HG03520 (cell line): ENCODE measurements around the gene CTNND2.

Experiments
- ATAC-seq: cut with Tn5 transposase; IDR thresholded peaks from one replicate; pipeline ENCODE4 v1.9.1; 2021; ENCODE audit warnings: mild to moderate bottlenecking, moderate library complexity; ENCODE audit not compliant: unreplicated experiment

The CTNND2 gene

DNA sequence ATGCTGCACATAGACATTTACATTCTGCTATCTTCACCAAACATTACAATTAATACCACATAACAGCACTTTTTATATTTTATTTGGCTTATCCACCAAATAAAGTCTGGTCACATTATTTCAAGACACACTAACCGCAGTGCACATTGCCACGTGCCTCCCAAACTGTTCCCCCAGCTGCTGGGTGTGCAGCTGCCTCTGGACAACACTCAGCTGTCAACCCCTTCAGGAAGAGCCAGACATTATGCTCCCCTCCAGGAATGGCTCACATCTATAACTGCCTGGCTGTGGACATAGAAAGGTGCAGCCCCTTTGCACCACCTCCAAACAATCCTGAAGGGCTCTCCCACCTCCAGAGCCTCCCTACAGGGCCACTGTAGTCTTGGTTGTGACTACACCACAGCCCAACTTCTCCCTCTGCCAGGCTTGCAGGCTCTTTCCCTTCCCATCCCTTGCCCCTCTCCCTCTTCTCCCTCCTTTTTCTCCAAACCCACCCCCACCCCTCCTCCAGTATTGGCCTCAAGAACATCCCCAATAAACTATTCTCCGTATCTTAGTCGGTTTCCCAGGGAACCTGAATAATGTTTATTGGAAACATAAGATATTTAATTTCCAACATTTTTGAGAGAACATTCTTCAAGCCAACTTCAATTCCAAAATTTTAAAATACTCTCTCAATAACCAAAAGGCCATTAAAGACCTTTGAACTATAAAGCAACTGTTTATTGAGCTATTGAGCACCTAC lies 372.3 kb downstream of the CTNND2 start:
- no peak for ATAC-seq

DNA sequence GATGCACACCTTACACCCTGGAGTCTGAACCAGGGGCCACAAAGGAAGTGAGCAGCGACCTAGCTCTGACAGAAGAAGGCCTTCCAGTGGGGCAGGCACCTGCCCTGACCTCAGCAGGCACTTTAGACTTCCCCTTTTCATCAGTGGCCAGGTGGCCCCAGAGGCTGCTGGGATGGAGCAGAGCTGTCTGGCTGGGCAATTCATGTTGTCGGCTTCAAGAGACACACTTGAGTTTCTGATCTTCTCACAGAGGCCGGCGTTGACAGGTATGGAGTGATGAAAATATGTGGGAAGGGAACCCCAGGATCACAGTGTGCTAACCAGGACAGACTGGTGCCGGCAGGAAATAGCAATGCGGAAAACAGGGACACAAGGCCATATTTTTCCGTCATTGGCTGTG lies 375.5 kb downstream of the CTNND2 start:
- ATAC-seq: no peak

DNA sequence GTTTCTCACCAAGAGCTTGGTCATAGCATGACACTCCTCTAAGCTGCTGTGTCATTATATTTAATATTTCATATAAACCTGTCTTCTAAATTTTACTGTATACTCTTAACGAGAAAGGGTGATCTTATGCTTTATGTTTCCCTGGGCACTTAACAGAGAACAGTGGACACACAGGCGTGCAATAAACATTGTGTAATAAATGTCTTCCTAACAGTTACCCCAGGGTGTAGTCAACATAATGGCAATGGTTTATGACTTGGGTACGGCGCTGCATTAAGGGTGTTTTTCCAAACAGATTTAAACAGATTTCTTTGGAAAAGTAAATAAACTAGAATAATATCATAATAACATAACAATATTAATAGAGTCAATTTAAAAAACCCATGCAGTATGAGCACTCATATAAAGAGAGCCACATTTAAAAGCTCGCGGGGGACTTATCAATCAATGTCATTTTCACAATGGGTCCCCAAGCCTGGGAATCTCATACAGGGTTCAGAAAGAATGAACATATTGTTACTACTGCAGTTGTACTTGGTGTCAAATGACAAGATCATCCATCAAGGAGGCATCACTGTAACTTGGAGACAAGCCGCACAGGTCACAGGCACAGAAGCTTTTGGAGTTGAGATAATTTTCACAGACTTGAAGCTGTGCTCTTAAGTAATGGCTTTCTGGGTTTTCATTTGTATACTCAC lies 376.4 kb downstream of the CTNND2 start:
- ATAC-seq: no peak

DNA sequence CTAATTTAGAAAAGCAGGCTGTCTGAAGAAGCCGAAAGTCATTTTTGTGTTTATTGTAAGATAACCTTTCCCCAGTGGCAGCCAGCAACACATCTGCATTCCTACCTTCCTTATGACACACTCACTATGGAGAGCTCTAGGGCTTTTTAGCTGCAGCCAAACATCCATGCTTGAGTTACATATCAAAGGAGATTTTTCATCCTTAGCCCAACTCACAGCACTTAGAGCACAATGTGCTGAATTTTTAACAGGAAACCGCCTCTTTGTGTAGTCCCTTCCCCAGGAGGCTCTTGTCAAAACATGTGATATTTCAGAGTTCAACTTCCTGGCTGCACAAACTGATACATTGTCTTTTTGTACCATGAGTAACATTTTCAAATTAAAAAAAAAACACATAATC lies 379.2 kb downstream of the CTNND2 start:
- ATAC-seq: no peak

DNA sequence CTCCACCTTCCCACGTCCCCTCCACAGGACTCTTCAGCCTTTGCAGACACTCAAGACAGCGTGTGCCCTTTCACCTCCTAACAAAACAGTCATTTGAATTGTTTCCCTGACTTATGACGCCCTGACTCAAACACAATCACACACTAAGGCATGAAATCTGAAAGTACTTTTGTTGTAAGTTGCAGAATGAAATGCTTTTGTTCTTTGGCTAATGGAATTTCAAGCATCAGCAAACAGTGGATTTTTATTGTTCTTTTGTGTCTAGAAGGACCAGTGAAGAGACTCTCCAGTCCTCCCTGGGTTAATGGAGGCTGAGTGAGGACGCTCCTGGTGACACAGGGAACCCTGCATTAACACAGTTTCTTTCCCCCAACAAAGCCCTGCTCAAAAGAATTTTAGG lies 380.1 kb downstream of the CTNND2 start:
- no peak for ATAC-seq

DNA sequence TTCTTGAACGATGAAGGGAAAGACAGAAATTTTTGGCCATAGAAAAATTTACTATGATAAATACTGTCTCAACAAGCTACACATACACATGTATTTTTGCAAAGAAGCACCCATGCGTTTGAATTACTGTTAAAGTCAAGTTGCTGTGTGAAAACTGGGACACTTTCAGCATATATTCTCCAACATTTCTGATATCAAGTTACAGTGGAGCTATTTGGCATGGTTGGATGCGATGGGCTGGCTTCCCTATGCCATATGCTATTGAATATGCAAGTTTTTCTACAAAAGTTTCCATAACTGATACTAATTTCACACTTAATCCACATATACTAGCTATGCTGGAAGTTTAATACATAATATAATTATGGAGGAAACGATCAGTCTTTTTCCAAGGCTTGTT lies 381.4 kb downstream of the CTNND2 start:
- ATAC-seq: no peak

DNA sequence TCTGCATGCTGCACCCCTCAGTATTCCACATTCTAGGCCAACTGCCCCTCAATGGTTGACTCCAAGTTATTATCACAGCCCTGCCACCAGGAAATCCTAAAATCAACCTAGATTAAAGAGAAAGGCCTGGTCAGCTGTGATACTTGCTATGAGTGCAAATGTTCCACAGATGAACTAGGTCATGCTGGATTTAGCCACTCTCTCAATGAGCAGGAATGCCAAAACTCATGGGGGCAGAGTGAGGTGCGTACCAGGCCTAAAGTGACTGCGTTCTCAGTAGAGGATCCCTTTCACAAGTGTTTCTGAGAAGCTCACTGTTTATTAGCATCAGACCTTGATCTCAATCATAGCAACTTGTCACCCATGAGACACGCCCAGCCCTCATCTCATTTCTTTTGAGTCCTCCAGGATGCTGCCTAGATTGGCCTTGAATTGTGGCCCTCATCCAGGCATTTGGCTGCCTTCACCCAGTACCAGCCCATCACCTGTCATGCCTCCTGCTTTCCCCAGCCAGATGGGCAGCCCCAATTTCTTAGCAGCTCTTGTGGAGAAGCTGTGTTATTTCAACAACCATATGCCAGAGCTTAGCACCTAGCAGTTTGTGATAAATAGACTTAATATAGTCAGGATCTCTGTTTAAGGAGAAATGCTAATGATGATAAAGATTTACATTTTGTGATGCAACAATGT lies 383.9 kb downstream of the CTNND2 start:
- no peak for ATAC-seq

DNA sequence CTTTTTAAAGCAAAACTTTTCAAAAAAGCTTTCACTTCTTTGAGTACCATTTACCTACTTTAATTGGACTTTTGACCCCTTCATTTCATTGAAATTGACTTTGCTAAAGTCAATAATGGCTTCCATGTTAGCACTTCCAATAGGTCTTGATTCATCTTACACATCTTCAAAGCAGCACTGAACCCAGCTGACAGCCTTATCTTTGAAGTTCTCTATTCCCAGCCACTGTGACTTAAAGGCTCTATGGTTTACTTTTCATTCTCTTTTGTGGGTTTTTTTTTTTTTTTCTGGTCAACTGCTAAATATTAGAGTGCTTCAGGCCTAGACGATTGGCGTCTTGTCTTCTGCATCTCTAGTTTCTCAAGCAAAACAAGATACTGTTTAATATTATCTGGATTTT lies 385.0 kb downstream of the CTNND2 start:
- no peak for ATAC-seq

DNA sequence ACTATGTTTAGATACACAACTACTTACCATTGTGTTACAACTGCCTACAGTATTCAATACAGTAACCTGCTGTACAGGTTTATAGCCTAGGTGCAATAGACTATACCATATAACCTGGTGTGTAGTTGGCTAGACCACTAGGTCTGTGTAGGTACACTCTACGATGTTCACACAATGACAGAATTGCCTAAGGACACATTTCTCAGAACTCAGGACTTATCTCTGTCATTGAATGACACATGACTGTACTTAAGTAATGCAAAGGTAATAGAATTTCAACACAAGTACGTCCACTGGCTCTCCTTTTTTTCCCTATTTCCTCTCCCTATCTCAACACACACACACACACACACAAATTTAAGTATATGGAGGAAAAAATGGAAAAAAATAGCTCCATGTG lies 385.6 kb downstream of the CTNND2 start:
- ATAC-seq: no peak

DNA sequence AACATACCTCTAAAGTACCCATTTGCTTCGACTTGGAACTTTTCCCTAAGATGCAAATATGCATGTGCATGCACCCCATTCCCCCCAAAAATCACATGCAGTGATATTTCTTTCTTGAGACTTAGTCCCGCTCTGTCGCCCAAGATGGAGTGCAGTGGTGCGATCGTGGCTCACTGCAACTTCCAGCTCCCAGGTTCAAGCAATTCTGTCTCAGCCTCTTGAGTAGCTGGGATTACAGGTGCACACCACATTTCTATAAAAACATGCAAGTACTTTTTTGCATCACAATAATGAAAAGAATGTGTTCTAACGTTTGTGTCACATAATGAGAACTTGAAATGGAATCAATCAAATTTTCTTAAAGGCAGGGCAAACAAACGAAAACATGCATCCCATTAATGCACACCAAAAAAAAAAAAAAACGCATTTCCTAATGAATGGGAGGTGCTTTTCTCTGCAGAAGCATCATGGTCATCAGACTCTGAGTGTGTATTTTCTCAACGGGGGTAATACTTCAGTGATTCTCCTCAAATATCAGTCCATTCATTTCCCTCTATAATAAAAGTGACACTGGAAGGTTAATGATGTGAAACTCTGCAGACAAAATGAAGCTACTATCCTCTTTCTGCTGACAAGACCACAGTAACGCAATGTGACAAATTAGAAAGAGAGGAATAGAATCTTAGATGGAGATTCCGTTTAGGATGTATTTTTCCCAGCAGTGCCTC lies 389.4 kb downstream of the CTNND2 start:
- ATAC-seq: no peak

DNA sequence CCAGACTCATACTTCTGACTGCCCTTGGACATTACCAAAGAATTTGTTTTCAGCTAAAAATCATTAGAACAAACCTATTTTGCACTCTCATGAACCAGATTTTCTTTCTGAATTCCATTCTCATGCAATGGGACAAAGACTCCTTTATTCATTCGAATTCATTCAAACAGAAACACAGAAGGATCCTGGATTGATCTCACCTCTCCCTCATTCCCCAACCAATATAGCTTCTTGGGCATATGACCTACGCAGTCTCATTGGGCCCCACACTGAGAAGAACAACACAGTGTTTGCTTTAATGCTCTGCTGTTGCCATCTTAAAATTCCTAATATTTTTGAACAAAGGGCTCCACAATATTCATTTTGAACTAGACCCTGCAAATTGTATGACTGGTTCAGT lies 392.4 kb downstream of the CTNND2 start:
- no peak for ATAC-seq

DNA sequence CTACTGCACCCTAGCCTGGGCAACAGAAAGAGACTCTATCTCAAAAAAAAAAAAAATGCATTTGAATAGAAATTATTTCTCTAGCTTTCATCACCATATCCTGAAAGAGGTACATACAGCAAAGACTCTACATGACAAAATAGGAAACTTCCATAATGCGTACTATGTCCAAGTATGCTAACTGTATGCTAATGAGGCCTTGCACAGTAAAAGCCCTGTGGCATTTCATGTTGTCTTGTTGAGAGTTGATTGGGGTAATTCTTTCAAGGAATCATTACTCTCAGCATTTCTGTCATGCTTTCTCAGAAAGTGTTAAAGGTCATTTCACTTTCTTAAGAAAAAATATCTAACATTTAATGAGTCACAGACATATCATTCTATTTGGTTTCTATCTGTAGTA lies 393.4 kb downstream of the CTNND2 start:
- no peak for ATAC-seq

DNA sequence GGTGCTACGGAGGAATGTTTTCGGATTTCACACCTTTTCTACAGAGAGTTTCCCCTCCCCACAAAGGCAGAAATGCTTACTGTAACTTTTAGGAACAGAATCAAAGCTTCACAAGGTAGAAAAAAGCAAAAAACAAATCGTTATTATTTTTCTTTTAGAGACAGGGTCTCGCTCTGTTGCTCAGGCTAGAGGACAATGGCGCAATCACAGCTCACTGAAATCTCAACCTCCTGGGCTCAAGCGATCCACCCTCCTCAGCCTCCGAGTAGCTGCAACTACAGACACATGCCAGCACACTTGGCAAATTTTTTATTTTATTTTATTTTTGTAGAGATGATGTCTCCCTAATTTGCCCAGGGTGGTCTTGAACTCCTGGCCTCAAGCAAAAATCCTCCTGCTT lies 394.5 kb downstream of the CTNND2 start:
- no peak for ATAC-seq

DNA sequence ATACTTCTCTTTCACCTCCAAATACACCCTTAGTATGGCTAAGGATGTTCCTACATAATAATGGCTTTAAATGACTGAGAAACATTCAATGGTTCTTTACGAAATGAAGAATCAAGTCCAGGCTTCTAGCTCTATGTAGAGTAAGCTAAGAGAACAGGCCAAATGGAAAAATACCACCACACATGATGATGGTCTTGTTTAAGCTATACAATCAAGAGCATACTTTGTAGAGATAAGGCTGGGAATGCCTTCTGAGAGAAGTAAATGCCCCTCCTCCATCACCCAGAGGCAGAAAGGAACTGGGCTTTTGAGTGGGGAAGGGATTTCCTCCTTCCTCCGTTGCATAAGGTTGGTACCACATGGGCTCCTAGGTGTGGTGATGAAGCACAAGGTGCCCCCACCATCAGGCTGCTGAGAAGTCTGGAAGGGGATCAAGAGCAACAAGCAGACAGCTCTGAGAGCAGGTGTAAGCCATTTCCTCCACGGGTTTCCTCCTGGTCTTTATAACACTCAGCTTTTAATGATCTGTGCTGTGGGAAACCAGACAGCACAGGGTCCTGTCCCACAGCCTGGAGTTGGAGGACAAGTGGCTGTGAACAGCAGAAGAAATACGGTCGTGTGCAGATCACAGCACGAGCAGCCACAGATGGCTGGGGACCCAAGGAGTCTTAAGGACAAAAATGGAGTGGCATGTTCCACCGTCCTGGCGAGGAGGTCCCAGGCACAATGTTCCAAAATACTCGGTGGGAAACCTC lies 396.9 kb downstream of the CTNND2 start:
- no peak for ATAC-seq

DNA sequence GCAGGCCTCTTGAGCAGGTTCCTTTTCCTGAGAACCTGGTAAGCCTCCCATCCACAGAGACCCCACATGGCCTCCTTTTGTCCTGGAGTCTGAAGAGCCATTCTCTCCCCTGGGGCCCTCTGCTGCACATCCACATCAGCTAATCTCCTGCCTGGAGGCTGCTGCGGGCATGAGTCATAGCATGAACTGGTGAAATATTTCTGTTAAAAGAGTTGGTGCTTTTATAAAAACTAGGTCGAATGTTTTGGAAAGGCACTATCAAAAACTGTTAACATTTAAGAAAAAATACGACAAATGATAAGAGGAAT lies 399.4 kb downstream of the CTNND2 start:
- ATAC-seq: no peak

DNA sequence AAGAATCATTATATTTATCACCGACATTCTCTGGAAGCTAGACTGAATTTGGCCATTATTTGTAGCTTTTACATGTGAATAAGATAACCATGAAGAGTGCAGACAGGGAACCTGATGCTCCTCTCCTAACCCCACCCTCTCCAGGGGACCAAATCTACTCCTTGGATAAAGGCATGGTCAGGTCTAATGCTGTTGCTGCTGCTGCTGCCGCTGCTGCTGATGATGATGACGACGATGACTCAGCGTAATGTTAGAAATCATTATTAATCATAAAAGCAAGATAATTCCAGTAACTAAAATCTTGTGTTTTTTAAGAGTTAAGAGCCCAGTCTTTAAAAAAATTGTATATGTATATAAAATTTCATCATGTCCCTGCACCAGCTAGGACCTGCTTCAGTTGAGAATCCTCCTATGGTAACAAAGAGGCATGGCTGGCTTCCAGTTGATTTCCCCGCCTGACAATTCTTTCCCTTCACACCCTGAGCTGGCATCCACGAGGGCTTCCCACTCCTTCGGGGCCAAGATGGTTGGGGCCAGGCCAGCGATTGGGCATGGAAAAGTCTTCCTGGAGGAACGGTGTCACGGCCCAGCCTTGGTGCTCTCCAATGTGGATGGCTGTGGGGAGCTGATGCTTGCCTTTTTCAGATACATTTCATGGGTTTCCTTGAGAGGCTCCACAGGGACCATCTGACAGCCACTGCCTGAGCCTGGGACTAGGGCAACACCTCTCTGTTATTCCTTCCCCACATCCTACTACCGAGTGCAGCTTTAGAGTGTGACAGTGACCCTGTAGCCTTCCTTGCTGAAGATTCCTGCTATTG lies 400.0 kb downstream of the CTNND2 start:
- ATAC-seq: no peak

DNA sequence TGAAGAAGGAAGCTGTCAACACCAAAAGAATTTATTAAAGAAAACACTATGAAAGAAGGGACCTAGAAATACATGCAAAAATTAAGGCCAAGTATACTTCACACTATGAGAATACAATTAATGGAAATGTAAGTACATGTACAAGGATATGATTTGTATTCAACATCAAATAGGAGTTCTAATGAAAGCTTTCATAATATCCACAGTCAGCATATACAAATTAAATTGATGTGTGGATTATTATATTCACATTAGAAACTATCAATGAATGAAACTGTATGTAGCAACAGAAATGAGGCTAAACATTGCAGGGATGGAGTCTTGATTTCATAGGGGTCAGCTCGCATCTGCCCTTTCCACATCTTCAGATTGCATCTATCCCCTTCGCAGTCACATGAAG lies 401.5 kb downstream of the CTNND2 start:
- no peak for ATAC-seq

DNA sequence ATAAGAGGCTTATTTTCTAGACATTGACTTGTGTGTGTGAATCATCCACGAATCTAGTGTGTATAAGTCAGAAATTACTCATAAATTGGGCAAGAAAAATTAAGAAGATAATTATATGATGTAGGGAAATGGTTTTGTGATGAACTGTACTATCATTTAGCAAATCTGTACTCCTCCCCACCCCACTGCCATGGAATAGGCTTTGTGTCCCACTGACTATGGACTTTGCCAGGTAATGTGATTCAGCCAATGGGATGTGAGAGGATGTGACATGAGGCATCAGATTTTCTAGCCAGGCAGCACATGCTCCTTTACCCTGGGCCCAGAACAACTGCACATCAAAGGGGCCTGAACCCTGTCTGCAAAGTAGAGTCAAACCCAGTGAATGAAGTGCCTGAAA lies 406.6 kb downstream of the CTNND2 start:
- ATAC-seq: no peak

DNA sequence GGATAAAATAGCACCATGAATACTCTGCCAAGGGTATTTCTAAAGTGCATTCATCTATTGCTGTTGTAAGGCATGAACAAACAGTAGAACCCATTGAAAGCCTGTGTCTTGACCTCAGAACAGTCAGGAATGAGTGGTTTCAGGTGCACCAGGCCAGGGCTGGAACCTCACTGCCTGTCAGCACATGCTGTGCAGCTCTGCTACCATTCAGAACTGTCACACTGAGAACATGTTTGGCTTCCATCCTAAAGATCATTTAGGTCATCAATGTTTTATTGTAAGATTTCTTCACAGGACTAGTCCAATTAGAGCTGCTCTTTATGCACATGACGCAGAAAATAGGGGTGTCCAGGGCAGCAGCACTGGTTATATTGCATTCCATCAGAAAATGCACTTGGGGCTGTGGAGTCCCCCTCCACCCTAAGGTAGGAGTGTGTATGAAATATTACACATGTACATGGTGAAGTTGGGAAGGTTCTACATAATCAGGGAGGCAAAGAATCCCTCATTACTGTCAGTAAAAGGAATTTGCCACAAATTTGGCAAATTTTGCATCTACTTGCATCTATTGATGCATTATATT lies 408.0 kb downstream of the CTNND2 start:
- no peak for ATAC-seq

DNA sequence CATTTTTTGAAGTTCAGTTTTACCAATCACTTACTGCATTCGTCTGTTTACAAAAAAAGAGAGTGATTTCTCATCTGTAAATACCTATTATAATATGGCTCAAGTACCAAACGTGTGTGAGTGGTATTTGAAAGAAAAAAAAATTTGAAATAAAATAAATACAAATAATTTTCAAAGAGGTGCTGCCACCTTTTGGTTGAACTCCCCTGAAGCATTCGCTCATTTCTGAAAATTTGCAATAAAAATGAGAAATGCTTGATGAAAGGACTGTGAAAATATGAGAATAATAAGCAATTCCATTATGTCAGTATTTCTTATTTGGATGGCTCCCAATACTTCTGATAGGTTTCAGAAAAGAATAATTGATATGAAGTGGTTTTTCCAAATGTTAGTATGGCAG lies 409.9 kb downstream of the CTNND2 start:
- ATAC-seq: no peak
